ENCODE measurements around the gene ARHGAP26.

Gene ARHGAP26

GRCh38 chr5:142931896-142932686, 161.9 kb downstream of the ARHGAP26 start:
- no peak overlapping the region for H3K4me3 Mint-ChIP-seq
- H3K36me3 Mint-ChIP-seq = peaks cover 2 to 20% of the 10 kb centered on the region in 2 donors
- no peaks in the 10 kb centered on the region for H3K9me3 Mint-ChIP-seq
- DNase-seq (no peak), ATAC-seq (replicated peaks) (no peak)
- H3K27me3 Mint-ChIP-seq = no peaks in the 10 kb centered on the region
- no peak overlapping the region for H3K27ac Mint-ChIP-seq
- peaks cover 14 to 44% of the 10 kb centered on the region in 2 donors for H3K4me1 Mint-ChIP-seq

GRCh38 chr5:142934051-142934762, 164.0 kb downstream of the ARHGAP26 start:
- H3K27me3 Mint-ChIP-seq = no peaks in the 10 kb centered on the region
- H3K9me3 Mint-ChIP-seq = no peaks in the 10 kb centered on the region
- no peak for DNase-seq
- H3K4me3 Mint-ChIP-seq = no peak overlapping the region
- peaks cover 2 to 20% of the 10 kb centered on the region in 2 donors for H3K36me3 Mint-ChIP-seq
- peaks cover 14 to 44% of the 10 kb centered on the region in 2 donors for H3K4me1 Mint-ChIP-seq
- no peak overlapping the region for H3K27ac Mint-ChIP-seq
- ATAC-seq (replicated peaks) = no peak

DNA sequence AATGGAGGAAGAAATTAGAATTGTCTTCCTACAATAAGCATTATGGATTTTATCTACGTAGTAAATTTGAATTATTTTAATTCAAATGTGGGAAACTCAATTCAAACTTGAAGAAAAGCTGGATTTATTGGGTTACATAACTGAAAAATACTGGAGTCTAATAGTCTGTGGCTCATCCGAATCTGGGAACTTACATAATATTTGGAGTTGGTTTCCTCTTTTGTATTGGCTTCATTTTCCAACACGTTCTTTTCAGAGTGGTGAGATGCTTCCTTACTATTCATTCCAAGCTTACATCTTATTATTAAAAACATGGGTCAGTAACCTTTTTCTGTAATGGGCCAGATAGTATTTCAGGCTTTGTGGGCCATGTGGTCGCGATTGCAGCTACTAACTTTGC, 164.8 kb downstream of the ARHGAP26 start:
- ATAC-seq (replicated peaks) = no peak
- peaks cover 2 to 20% of the 10 kb centered on the region in 2 donors for H3K36me3 Mint-ChIP-seq
- peaks cover 14 to 41% of the 10 kb centered on the region in 2 donors for H3K4me1 Mint-ChIP-seq

DNA sequence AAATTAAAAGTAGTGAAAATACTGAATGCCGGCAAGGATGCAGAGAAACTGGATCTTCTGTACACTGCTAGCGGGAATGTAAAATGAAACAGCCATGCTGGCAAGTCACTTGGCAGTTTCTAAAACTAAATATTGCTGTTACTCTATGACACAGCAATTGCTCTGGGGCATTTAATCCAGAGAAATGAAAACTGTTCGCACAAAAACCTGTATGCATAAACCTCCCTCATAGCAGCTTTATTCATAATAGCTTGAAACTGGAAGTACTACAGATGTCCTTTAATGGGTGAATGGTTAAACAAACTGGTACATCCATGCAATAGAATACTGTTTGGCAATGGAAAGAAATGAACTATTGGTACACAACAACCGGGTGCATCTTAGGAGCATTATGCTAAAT, 167.2 kb downstream of the ARHGAP26 start:
- H3K4me1 Mint-ChIP-seq = peaks cover 14 to 33% of the 10 kb centered on the region in 2 donors
- no peak overlapping the region for H3K27ac Mint-ChIP-seq
- no peak overlapping the region for H3K4me3 Mint-ChIP-seq
- no peak for DNase-seq
- H3K27me3 Mint-ChIP-seq = no peaks in the 10 kb centered on the region
- peaks cover 0 to 10% of the 10 kb centered on the region in 2 donors for H3K36me3 Mint-ChIP-seq
- no peaks in the 10 kb centered on the region for H3K9me3 Mint-ChIP-seq
- no peak for ATAC-seq (replicated peaks)

More for the DNA sequence above, 164.8 kb downstream of the ARHGAP26 start:
- no peak for DNase-seq
- no peak overlapping the region for H3K4me3 Mint-ChIP-seq
- H3K27ac Mint-ChIP-seq = no peak overlapping the region
- H3K27me3 Mint-ChIP-seq = no peaks in the 10 kb centered on the region
- H3K9me3 Mint-ChIP-seq = no peaks in the 10 kb centered on the region

DNA sequence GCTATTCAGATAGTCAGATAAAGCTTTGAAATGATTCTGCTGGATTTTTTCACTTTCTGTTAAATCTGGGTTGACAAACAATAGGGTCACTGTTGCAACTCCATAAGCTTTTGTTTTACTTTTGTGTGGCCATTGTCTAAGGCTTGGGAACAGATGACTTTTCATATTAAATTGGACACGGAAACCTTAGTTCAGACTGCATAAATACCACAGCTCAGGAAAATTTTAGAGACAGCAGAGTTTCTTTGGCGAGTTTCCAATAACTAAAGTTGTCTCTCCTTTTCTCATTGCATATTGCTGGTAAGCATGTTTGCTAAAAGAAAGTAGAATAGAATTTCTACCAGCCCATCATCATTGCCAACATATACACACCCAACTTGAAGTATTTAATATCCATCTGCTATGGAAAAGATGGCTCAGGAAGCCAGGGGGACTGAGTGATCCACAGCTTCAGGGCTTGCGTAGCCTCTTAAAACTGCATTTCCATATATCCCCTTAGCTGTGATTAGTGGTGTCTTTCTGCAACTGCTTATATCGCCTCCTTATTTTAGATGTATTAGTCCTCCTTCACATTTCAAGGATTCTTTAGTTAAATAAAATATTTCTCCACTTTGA, 168.2 kb downstream of the ARHGAP26 start:
- peaks cover 0 to 8% of the 10 kb centered on the region in 2 donors for H3K36me3 Mint-ChIP-seq
- H3K4me3 Mint-ChIP-seq = no peak overlapping the region
- DNase-seq (no peak), ATAC-seq (replicated peaks) (no peak)
- H3K4me1 Mint-ChIP-seq = peaks cover 14 to 32% of the 10 kb centered on the region in 2 donors
- no peaks in the 10 kb centered on the region for H3K27me3 Mint-ChIP-seq
- no peak overlapping the region for H3K27ac Mint-ChIP-seq
- no peaks in the 10 kb centered on the region for H3K9me3 Mint-ChIP-seq

DNA sequence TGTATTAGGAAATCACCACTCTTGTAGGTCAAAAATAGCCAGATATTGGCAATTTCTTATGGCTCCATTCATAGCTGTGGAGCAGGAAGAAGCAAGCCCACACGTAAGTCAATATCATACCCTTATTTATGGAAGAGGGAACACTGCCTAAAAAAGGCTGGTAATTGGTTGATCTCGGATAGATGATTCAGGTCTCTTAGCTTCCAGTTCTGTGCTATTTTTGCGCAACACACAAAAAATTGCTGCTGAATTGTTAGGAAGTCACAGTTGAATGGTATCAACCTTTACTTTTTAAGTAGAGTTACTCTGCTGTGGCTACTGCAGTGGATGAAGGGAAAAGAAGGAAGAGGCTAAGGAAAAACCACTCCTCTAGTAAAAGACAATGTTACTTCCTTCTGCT, 168.8 kb downstream of the ARHGAP26 start:
- H3K4me1 Mint-ChIP-seq = peaks cover 10 to 26% of the 10 kb centered on the region in 2 donors
- H3K27me3 Mint-ChIP-seq = no peaks in the 10 kb centered on the region
- no peak overlapping the region for H3K27ac Mint-ChIP-seq
- H3K9me3 Mint-ChIP-seq = no peaks in the 10 kb centered on the region
- ATAC-seq (replicated peaks) (no peak), DNase-seq (no peak)
- no peak overlapping the region for H3K4me3 Mint-ChIP-seq
- H3K36me3 Mint-ChIP-seq = peaks cover 0 to 5% of the 10 kb centered on the region in 2 donors

- Mint-ChIP-seq H3K4me1 (peaks cover 8 to 17% of the 10 kb centered on the region in 2 donors), H3K27ac (no peak overlapping the region)
- no peak for ATAC-seq (replicated peaks)
These were observed 169.7 kb downstream of the ARHGAP26 start for GRCh38 chr5:142939884-142940283.

GRCh38 chr5:142941245-142941644, 171.1 kb downstream of the ARHGAP26 start:
- no peak overlapping the region for H3K27ac Mint-ChIP-seq
- ATAC-seq (replicated peaks) = no peak

More at GRCh38 chr5:142939884-142940283, 169.7 kb downstream of the ARHGAP26 start:
- peaks cover 0 to 3% of the 10 kb centered on the region in 2 donors for H3K36me3 Mint-ChIP-seq
- H3K27me3 Mint-ChIP-seq = no peaks in the 10 kb centered on the region
- DNase-seq = no peak
- no peak overlapping the region for H3K4me3 Mint-ChIP-seq
- no peaks in the 10 kb centered on the region for H3K9me3 Mint-ChIP-seq

DNA sequence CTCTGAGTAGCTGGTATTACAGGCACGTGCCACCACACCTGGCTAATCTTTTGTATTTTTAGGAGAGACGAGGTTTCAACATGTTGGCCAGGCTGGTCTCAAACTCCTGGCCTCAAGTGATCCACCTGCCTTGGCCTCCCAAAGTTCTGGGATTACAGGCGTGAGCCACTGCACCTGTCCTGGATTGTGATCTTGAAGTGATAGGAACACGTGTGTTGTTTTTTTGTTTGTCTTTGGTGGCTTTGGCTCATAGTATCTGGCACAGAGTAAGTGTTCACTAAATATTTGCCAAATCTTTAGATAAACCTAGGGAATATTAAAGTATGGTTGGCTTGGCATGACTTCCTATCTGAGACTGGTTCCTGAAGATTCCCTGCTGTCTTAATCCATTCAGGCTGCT, 172.7 kb downstream of the ARHGAP26 start:
- Mint-ChIP-seq H3K36me3 (peaks cover 0 to 3% of the 10 kb centered on the region in 2 donors), H3K4me3 (no peak overlapping the region), H3K27me3 (no peaks in the 10 kb centered on the region), H3K9me3 (no peaks in the 10 kb centered on the region), H3K27ac (no peak overlapping the region), H3K4me1 (no peaks in the 10 kb centered on the region)
- ATAC-seq (replicated peaks) (no peak), DNase-seq (no peak)

More at GRCh38 chr5:142941245-142941644, 171.1 kb downstream of the ARHGAP26 start:
- no peak overlapping the region for H3K4me3 Mint-ChIP-seq
- no peaks in the 10 kb centered on the region for H3K9me3 Mint-ChIP-seq
- peaks cover 0 to 5% of the 10 kb centered on the region in 2 donors for H3K4me1 Mint-ChIP-seq
- H3K27me3 Mint-ChIP-seq = no peaks in the 10 kb centered on the region
- DNase-seq = no peak
- H3K36me3 Mint-ChIP-seq = peaks cover 0 to 3% of the 10 kb centered on the region in 2 donors

- Mint-ChIP-seq H3K4me1 (no peaks in the 10 kb centered on the region), H3K36me3 (peaks cover 0 to 3% of the 10 kb centered on the region in 2 donors), H3K27me3 (no peaks in the 10 kb centered on the region), H3K9me3 (no peaks in the 10 kb centered on the region), H3K4me3 (no peak overlapping the region), H3K27ac (no peak overlapping the region)
- DNase-seq = no peak
- ATAC-seq (replicated peaks) = no peak
These were observed 174.0 kb downstream of the ARHGAP26 start for GRCh38 chr5:142944140-142944539.

DNA sequence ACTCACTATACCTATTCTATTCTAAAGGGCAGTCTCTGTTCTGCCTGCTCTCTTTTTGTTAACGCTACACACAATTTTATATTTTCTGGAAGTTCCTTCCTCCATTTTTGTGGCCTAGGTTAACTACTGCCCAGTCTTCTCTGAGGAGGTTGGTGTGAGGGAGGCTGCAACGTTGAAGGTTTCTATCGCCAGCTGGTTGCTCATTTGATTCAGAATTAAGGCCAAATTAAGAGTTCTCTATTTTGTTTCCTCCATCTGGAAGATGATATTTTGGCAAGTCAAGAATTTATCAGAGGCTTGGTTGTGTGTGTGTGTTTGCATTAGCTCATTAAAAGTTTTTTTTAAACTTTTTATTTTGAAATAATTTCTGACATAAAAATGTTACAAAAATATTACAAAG, 175.1 kb downstream of the ARHGAP26 start:
- H3K27ac Mint-ChIP-seq = no peak overlapping the region
- ATAC-seq (replicated peaks) = no peak
- no peaks in the 10 kb centered on the region for H3K36me3 Mint-ChIP-seq
- peaks cover 8 to 11% of the 10 kb centered on the region in 2 donors for H3K4me1 Mint-ChIP-seq
- DNase-seq = no peak
- no peak overlapping the region for H3K4me3 Mint-ChIP-seq
- H3K27me3 Mint-ChIP-seq = no peaks in the 10 kb centered on the region
- H3K9me3 Mint-ChIP-seq = no peaks in the 10 kb centered on the region

DNA sequence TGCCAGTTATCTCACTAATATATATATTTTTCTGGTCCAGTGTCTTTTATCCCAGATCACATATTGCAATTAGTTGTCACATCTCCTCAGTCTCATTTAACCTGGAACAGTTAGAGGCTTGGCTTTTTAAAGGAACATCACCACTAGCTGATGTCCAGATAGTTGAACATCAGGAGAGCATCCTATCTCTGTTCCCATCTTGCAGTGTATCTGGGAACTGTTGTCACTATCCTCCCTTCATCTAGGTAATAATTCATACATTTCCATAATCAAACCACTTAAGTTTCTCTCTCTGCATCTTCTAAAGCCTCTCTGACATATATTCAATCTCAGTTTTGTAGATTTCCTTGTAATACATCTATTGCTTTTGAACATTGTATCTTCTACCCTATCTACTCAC, 175.7 kb downstream of the ARHGAP26 start:
- no peak for ATAC-seq (replicated peaks)

DNA sequence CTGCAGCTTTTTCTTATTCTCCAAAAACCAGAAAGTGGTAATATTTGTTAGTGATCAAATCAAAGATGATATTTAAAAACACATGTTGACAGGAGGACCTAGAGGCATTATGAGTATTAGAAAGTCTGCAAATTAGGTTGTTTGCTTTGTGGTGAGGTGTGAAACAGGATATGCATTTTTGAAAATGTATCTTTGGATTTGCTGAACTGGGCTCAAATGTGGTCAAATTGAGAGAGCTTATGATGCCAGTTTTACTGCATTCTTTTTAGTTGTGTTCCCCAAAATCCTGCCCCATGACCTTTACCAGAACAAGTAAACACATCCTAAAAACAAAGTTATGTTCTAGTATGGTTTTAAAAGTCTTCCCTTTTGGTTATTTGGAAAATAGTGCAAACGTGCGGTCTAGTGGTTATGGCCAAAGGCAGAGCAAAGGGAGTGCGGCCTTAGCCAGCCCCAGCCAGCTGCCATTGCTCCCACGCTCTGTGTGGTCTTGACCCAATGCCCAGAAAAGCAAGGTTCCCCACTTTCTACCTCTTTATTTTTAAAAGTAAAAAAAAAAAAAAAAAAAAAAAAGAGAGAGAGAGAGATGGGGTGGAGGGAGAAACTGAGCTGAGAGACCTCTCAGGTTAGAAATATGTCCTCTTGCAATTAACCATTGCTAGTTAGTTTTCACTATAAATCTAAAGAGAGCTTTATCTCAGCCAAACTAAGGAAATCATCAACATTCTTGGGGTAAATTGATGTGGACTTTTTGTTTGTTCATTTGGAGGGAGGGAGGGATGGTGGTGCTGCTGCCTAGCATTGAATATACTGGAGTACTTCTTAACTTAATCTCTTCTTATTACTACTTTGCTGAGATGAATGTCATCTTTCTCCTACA, 176.6 kb downstream of the ARHGAP26 start:
- no peaks in the 10 kb centered on the region for H3K36me3 Mint-ChIP-seq
- H3K4me1 Mint-ChIP-seq = peaks cover 11 to 15% of the 10 kb centered on the region in 2 donors
- H3K9me3 Mint-ChIP-seq = no peaks in the 10 kb centered on the region
- no peaks in the 10 kb centered on the region for H3K27me3 Mint-ChIP-seq
- no peak overlapping the region for H3K27ac Mint-ChIP-seq
- no peak overlapping the region for H3K4me3 Mint-ChIP-seq
- no peak for ATAC-seq (replicated peaks)
- no peak for DNase-seq

More for the DNA sequence above, 175.7 kb downstream of the ARHGAP26 start:
- H3K36me3 Mint-ChIP-seq = no peaks in the 10 kb centered on the region
- DNase-seq = no peak
- H3K9me3 Mint-ChIP-seq = no peaks in the 10 kb centered on the region
- no peak overlapping the region for H3K27ac Mint-ChIP-seq
- peaks cover 11 to 15% of the 10 kb centered on the region in 2 donors for H3K4me1 Mint-ChIP-seq
- H3K27me3 Mint-ChIP-seq = no peaks in the 10 kb centered on the region
- H3K4me3 Mint-ChIP-seq = no peak overlapping the region

- ATAC-seq (replicated peaks) = no peak
- DNase-seq = no peak
- Mint-ChIP-seq H3K9me3 (no peaks in the 10 kb centered on the region), H3K27ac (no peak overlapping the region), H3K4me1 (peaks cover 11 to 15% of the 10 kb centered on the region in 2 donors), H3K36me3 (no peaks in the 10 kb centered on the region), H3K27me3 (no peaks in the 10 kb centered on the region), H3K4me3 (no peak overlapping the region)
These were observed 177.2 kb downstream of the ARHGAP26 start for GRCh38 chr5:142947427-142947709.

Measured in stimulated activated naive B cell treated with anti-CD40 and anti-IgM and Interleukin-4, amounts not matched to agents 10 μg/mL and 1 μg/mL and 100 μg/mL, for 72 hours (primary cell).